HepG2 (cell line): ENCODE results near the gene PSPH. TPM values are rescaled to one million over a fixed set of nuclear protein-coding genes. Genes with fewer than 3 reads are reported as not detected.

Experiments
- BCL6 ChIP-seq: IDR thresholded peaks from 2 replicates; pipeline ENCODE4 v1.6.1; 2016; ENCODE audit warnings: missing genetic modification reagents, missing compliant biosample characterization
- CC2D1A ChIP-seq: sonication (generic); formaldehyde crosslinking; IDR thresholded peaks from 2 replicates; pipeline ENCODE4 v1.8.1; 2023; ENCODE audit warnings: mild to moderate bottlenecking, missing genetic modification reagents
- CCDC6 ChIP-seq: sonication (generic); formaldehyde crosslinking; IDR thresholded peaks from 2 replicates; pipeline ENCODE4 v1.8.1; 2022; ENCODE audit warnings: mild to moderate bottlenecking, missing genetic modification reagents, moderate library complexity
- EED ChIP-seq: sonication (generic); formaldehyde crosslinking; IDR thresholded peaks from 2 replicates; pipeline ENCODE4 v1.5.0; 2020; ENCODE audit warnings: mild to moderate bottlenecking, missing genetic modification reagents
- IKZF1 ChIP-seq: fragments of 450-650 bp; IDR thresholded peaks from 2 replicates; pipeline ENCODE4 v1.7.1; 2016
- IKZF4 ChIP-seq: sonication (generic); formaldehyde crosslinking; IDR thresholded peaks from 2 replicates; pipeline ENCODE4 v1.5.1; 2020; ENCODE audit warnings: borderline replicate concordance, mild to moderate bottlenecking, low read depth, missing genetic modification reagents; ENCODE audit errors: not compliant biosample characterization
- JUND ChIP-seq: sonication (generic); formaldehyde crosslinking; IDR thresholded peaks from 2 replicates; pipeline ENCODE4 v1.8.0; 2022; ENCODE audit warnings: mild to moderate bottlenecking, missing genetic modification reagents
- KDM3A ChIP-seq: IDR thresholded peaks from 2 replicates; pipeline ENCODE4 v1.6.1; 2018; ENCODE audit warnings: low read depth, missing compliant biosample characterization
- MEF2D ChIP-seq: sonication (generic); formaldehyde crosslinking; IDR thresholded peaks from 2 replicates; pipeline ENCODE4 v1.5.1; 2020; ENCODE audit warnings: mild to moderate bottlenecking, missing genetic modification reagents
- MXD1 ChIP-seq: sonication (generic); formaldehyde crosslinking; IDR thresholded peaks from 2 replicates; pipeline ENCODE4 v1.4.0; 2020; ENCODE audit warnings: mild to moderate bottlenecking, missing genetic modification reagents
- PCBP2 ChIP-seq: fragments of 200-400 bp; formaldehyde crosslinking; optimal IDR thresholded peaks from 2 replicates; pipeline ENCODE3; 2018; ENCODE audit warnings: low read length, low read depth; ENCODE audit not compliant: poor library complexity, severe bottlenecking
- PRPF4 ChIP-seq: fragments of 200-400 bp; formaldehyde crosslinking; IDR thresholded peaks from 2 replicates; pipeline ENCODE4 v1.6.1; 2016; ENCODE audit warnings: low read length, low read depth; ENCODE audit not compliant: poor library complexity, severe bottlenecking
- SMC3 ChIP-seq: IDR thresholded peaks from 2 replicates; pipeline ENCODE4 v1.6.1; 2011; ENCODE audit warnings: low read length, improper control_type of control experiment
- SOX13 ChIP-seq, 3 experiments: fragments of 450-650 bp in 1 of 3; sonication (generic) in 1 of 3; formaldehyde crosslinking in 1 of 3; IDR thresholded peaks in 2 of 3; conservative IDR thresholded peaks in 1 of 3; 2 replicates each; pipeline versions ENCODE4 v1.5.0 to v1.6.1; 2016 to 2020; ENCODE audit warnings: antibody characterized with exemption in 1 of 3, mild to moderate bottlenecking in 1 of 3, missing compliant biosample characterization in 1 of 3, missing genetic modification reagents in 1 of 3, moderate library complexity in 1 of 3
- YEATS4 ChIP-seq: sonication (generic); formaldehyde crosslinking; IDR thresholded peaks from 2 replicates; pipeline ENCODE4 v1.4.0; 2020; ENCODE audit warnings: missing genetic modification reagents, borderline replicate concordance
- ZBTB7A ChIP-seq: sonication (generic); formaldehyde crosslinking; IDR thresholded peaks from 2 replicates; pipeline ENCODE4 v1.8.0; 2022; ENCODE audit warnings: mild to moderate bottlenecking, missing genetic modification reagents
- ZFP36L1 ChIP-seq: sonication (generic); formaldehyde crosslinking; IDR thresholded peaks from 2 replicates; pipeline ENCODE4 v1.8.0; 2022; ENCODE audit warnings: mild to moderate bottlenecking, missing genetic modification reagents, moderate library complexity
- ZFY ChIP-seq: sonication (generic); formaldehyde crosslinking; IDR thresholded peaks from 2 replicates; pipeline ENCODE4 v1.4.0; 2020; ENCODE audit warnings: missing genetic modification reagents
- ZNF329 ChIP-seq: sonication (generic); formaldehyde crosslinking; IDR thresholded peaks from 2 replicates; pipeline ENCODE4 v1.9.0; 2021; ENCODE audit warnings: low read depth, mild to moderate bottlenecking, missing genetic modification reagents
- ZNF333 ChIP-seq: sonication (generic); formaldehyde crosslinking; IDR thresholded peaks from 2 replicates; pipeline ENCODE4 v1.4.0; 2020; ENCODE audit warnings: mild to moderate bottlenecking, missing genetic modification reagents, borderline replicate concordance
- ZNF335 ChIP-seq: sonication (generic); formaldehyde crosslinking; IDR thresholded peaks from 2 replicates; pipeline ENCODE4 v1.4.0; 2020; ENCODE audit warnings: missing genetic modification reagents
- ZNF382 ChIP-seq: sonication (generic); formaldehyde crosslinking; IDR thresholded peaks from 2 replicates; pipeline ENCODE4 v1.5.0; 2020; ENCODE audit warnings: missing genetic modification reagents, mild to moderate bottlenecking, borderline replicate concordance
- ZNF607 ChIP-seq: sonication (generic); formaldehyde crosslinking; IDR thresholded peaks from 2 replicates; pipeline ENCODE4 v1.5.1; 2020; ENCODE audit warnings: missing genetic modification reagents, mild to moderate bottlenecking, borderline replicate concordance
- ZNF746 ChIP-seq: sonication (generic); formaldehyde crosslinking; IDR thresholded peaks from 2 replicates; pipeline ENCODE4 v1.8.0; 2022; ENCODE audit warnings: mild to moderate bottlenecking, missing genetic modification reagents
- ZNF747 ChIP-seq: sonication (generic); formaldehyde crosslinking; IDR thresholded peaks from 2 replicates; pipeline ENCODE4 v1.8.1; 2023; ENCODE audit warnings: missing genetic modification reagents, mild to moderate bottlenecking, borderline replicate concordance
- polyA plus RNA-seq, 8 experiments: library from polyadenylated mRNA; depleted of rRNA in 3 of 8; stranded (reverse) in 7 of 8; unstranded in 1 of 8; fragments of >200 nt; fragmentation: Illumina TruSeq in 4 of 8; extraction: Trizol in 4 of 8; gene quantifications; 2 replicates each; pipeline versions ENCODE4 v1.2.1 to v1.2.3, GENCODE V29; 2011 to 2016; ENCODE audit warnings: low read depth in 4 of 8, missing spikeins in 1 of 8, mixed read lengths in 1 of 8; ENCODE audit not compliant: insufficient read depth in 1 of 8
- total RNA-seq, 5 experiments: library from RNA; depleted of rRNA; stranded (reverse); fragments of >200 nt; fragmentation: Illumina TruSeq; extraction: Trizol; gene quantifications; 2 replicates each; pipeline ENCODE4 v1.2.3, GENCODE V29; 2016; ENCODE audit warnings: low read depth in 1 of 5
- TF ChIP-seq, protein P1 (sequence below): sonication (generic); formaldehyde crosslinking; IDR thresholded peaks from 2 replicates; pipeline ENCODE4 v1.8.1; 2023; ENCODE audit warnings: mild to moderate bottlenecking, inconsistent platforms, moderate library complexity, missing genetic modification reagents, borderline replicate concordance
- TF ChIP-seq, protein P2 (sequence below): sonication (generic); formaldehyde crosslinking; IDR thresholded peaks from 2 replicates; pipeline ENCODE4 v1.4.0; 2020; ENCODE audit warnings: mild to moderate bottlenecking, missing genetic modification reagents
- TF ChIP-seq, protein P3 (sequence below): sonication (generic); formaldehyde crosslinking; conservative IDR thresholded peaks from 2 replicates; pipeline ENCODE4 v1.8.0; 2022; ENCODE audit warnings: low read depth, missing genetic modification reagents

Gene PSPH
- total and polyA plus RNA-seq, 2 of the 13 experiments (the other 11 are each of a cell fraction or from before 2014, with no cell fraction given), result 85.5 to 124 TPM

DNA sequence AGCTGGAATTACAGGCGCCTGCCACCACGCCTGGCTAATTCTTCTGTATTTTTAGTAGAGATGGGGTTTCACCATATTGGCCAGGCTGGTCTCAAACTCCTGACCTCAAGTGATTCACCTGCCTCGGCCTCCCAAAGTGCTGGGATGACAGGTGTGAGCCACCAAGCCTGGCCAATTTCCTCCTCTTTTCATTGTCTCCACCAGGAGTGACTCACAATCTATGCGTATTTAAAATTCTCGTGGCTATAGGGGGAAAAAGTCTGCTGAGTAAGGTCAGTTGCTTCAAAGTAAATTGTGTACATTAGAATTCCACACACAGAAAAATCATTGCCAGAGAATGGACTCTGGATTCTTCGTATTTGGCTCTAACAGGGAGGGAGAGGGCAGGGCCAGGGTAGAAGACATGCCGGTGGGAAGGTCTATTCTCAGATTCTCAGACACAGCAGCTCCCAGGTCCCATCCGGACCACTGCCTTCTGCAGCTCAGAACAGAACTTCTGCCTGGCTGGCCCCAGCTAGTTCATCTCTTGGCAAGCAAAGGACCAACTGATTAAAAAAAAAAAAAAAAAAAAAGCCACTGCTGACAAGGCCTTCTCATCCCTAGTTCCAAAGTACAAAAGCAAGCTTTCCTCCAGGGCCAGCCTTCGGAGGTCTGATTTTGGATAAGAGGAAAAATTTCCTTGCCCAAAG is 22.2 kb downstream of the PSPH start (continued):
- TF ChIP-seq, protein P1, sequence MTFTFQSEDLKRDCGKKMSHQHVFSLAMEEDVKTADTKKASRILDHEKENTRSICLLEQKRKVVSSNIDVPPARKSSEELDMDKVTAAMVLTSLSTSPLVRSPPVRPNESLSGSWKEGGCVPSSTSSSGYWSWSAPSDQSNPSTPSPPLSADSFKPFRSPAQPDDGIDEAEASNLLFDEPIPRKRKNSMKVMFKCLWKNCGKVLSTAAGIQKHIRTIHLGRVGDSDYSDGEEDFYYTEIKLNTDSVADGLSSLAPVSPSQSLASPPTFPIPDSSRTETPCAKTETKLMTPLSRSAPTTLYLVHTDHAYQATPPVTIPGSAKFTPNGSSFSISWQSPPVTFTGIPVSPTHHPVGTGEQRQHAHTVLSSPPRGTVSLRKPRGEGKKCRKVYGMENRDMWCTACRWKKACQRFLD (CRISPR knock-in tag), result no peak
- TF ChIP-seq, protein P2, sequence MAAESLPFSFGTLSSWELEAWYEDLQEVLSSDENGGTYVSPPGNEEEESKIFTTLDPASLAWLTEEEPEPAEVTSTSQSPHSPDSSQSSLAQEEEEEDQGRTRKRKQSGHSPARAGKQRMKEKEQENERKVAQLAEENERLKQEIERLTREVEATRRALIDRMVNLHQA, result no peak
- TF ChIP-seq KDM3A (CRISPR knock-in tag), result 0 out of 2 replicates have a peak, but pooled peaks have one; percentile 17
- TF ChIP-seq ZNF329, result no peak
- 0 out of 2 replicates have a peak, but pooled peaks have one; percentile 11 for TF ChIP-seq SOX13 (IDR thresholded peaks at IDR 0.05)
- TF ChIP-seq SOX13 (CRISPR knock-in tag; conservative IDR thresholded peaks at IDR 0.05 in 1 of 2, IDR thresholded peaks at IDR 0.05 in 1 of 2), result peak in 1 of 2 experiments; percentile 83; a peak in 2 of 4 replicates
- no peak for TF ChIP-seq ZNF333
- TF ChIP-seq PCBP2, result no peak
- peak; percentile 43; the same call in 1 of the 2 replicates for TF ChIP-seq ZFP36L1 (CRISPR knock-in tag)
- TF ChIP-seq EED (CRISPR knock-in tag), result no peak
- TF ChIP-seq ZNF747, result no peak
- TF ChIP-seq BCL6 (CRISPR knock-in tag), result no peak; the same call in none of the 2 replicates
- no peak for TF ChIP-seq SMC3
- TF ChIP-seq MXD1 (CRISPR knock-in tag), result no peak
- no peak for TF ChIP-seq IKZF4 (CRISPR knock-in tag)
- no peak; the same call in 1 of the 2 replicates for TF ChIP-seq ZNF607 (CRISPR knock-in tag)
- no peak for TF ChIP-seq CC2D1A (CRISPR knock-in tag)
- TF ChIP-seq IKZF1, result no peak
- no peak for TF ChIP-seq CCDC6 (CRISPR knock-in tag)
- peak; percentile 9; the same call in 1 of the 2 replicates for TF ChIP-seq ZFY
- no peak for TF ChIP-seq ZBTB7A (CRISPR knock-in tag)
- TF ChIP-seq ZNF382 (CRISPR knock-in tag), result no peak
- TF ChIP-seq MEF2D, result no peak; the same call in 1 of the 2 replicates
- TF ChIP-seq, protein P3, sequence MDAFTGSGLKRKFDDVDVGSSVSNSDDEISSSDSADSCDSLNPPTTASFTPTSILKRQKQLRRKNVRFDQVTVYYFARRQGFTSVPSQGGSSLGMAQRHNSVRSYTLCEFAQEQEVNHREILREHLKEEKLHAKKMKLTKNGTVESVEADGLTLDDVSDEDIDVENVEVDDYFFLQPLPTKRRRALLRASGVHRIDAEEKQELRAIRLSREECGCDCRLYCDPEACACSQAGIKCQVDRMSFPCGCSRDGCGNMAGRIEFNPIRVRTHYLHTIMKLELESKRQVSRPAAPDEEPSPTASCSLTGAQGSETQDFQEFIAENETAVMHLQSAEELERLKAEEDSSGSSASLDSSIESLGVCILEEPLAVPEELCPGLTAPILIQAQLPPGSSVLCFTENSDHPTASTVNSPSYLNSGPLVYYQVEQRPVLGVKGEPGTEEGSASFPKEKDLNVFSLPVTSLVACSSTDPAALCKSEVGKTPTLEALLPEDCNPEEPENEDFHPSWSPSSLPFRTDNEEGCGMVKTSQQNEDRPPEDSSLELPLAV (CRISPR knock-in tag), result no peak
- no peak for TF ChIP-seq YEATS4
- peak; percentile 68 for TF ChIP-seq JUND
- no peak for TF ChIP-seq ZNF746
- no peak for TF ChIP-seq PRPF4
- TF ChIP-seq ZNF335 (CRISPR knock-in tag), result no peak
